HEK293 (cell line): Measurements from ENCODE around the gene MYH11.
"Not testable (repeated sequence)": the region's sequence is repeated elsewhere in the genome, so short reads cannot be mapped to it uniquely, and the experiment has no call there.

ENCODE experiments used
- CTCF ChIA-PET: fragments of 350-600 bp; formaldehyde crosslinking; extraction: SDS; loops from one replicate; lab custom pipeline; 2021; ENCODE audit warnings: antibody characterized with exemption; lab: Yijun Ruan, JAX
- POLR2A ChIA-PET: fragments of 300-600 bp; formaldehyde crosslinking; extraction: SDS; loops from one replicate; lab custom pipeline; 2020; ENCODE audit warnings: antibody characterized with exemption, inconsistent platforms; lab: Yijun Ruan, JAX
- H3K27ac ChIP-seq: fragments of 200-500 bp; sonication (Bioruptor generic); 2 replicates; pipeline ENCODE4 v1.5.1; 2014; ENCODE audit warnings: low read depth, low read length, control low read depth, inconsistent platforms; ENCODE audit errors: extremely low read depth
- H3K36me3 ChIP-seq, 2 experiments: fragments of 200-500 bp in 1 of 2; sonication (Bioruptor generic) in 1 of 2; 1 replicate in 1 of 2; 2 replicates in 1 of 2; pipeline ENCODE4 v1.5.1; 2014 to 2017; ENCODE audit warnings: inconsistent platforms in 2 of 2, low read length in 2 of 2; ENCODE audit not compliant: control insufficient read depth in 2 of 2, insufficient read depth in 1 of 2
- H3K4me1 ChIP-seq: fragments of 200-500 bp; sonication (Bioruptor generic); 2 replicates; pipeline ENCODE4 v1.5.1; 2014; ENCODE audit warnings: mild to moderate bottlenecking, low read length, inconsistent platforms; ENCODE audit not compliant: control insufficient read depth, insufficient read depth
- H3K4me3 ChIP-seq: 2 replicates; pipeline ENCODE4 v1.5.1; 2011; ENCODE audit warnings: low read depth, mild to moderate bottlenecking, control low read depth, low read length, moderate library complexity
- H3K9me3 ChIP-seq: fragments of 200-500 bp; sonication (Bioruptor generic); 2 replicates; pipeline ENCODE4 v1.5.1; 2014; ENCODE audit warnings: low read depth, low read length, inconsistent platforms; ENCODE audit not compliant: control insufficient read depth, insufficient read depth
- AEBP2 ChIP-seq: fragments of 450-650 bp; formaldehyde crosslinking; IDR thresholded peaks from 2 replicates; pipeline ENCODE4 v1.5.1; 2016; ENCODE audit warnings: missing biosample characterization, missing genetic modification characterization, borderline replicate concordance
- BCL11A ChIP-seq: fragments of 450-650 bp; formaldehyde crosslinking; IDR thresholded peaks from 2 replicates; pipeline ENCODE4 v1.5.1; 2016; ENCODE audit warnings: low read depth, missing biosample characterization, missing genetic modification characterization
- PRDM10 ChIP-seq: fragments of 450-650 bp; formaldehyde crosslinking; IDR thresholded peaks from 2 replicates; pipeline ENCODE4 v1.5.1; 2016; ENCODE audit warnings: missing biosample characterization, missing genetic modification characterization
- REST ChIP-seq: fragments of 450-650 bp; formaldehyde crosslinking; IDR thresholded peaks from 2 replicates; pipeline ENCODE4 v1.5.1; 2016; ENCODE audit warnings: missing biosample characterization, missing genetic modification characterization
- ZBTB21 ChIP-seq: fragments of 450-650 bp; formaldehyde crosslinking; IDR thresholded peaks from 2 replicates; pipeline ENCODE4 v1.5.1; 2017; ENCODE audit warnings: missing biosample characterization, missing genetic modification characterization
- ZBTB7A ChIP-seq: fragments of 450-650 bp; formaldehyde crosslinking; IDR thresholded peaks from 2 replicates; pipeline ENCODE4 v1.5.1; 2016; ENCODE audit warnings: low read depth, missing biosample characterization, missing genetic modification characterization
- ZNF121 ChIP-seq: fragments of 450-650 bp; formaldehyde crosslinking; IDR thresholded peaks from 2 replicates; pipeline ENCODE4 v1.5.1; 2016; ENCODE audit warnings: missing biosample characterization, missing genetic modification characterization
- ZNF24 ChIP-seq: fragments of 450-650 bp; formaldehyde crosslinking; IDR thresholded peaks from 2 replicates; pipeline ENCODE4 v1.5.1; 2016; ENCODE audit warnings: missing biosample characterization, missing genetic modification characterization
- ZNF266 ChIP-seq: fragments of 450-650 bp; formaldehyde crosslinking; IDR thresholded peaks from 2 replicates; pipeline ENCODE4 v1.5.1; 2016; ENCODE audit warnings: missing biosample characterization, missing genetic modification characterization, low read depth
- ZNF341 ChIP-seq: fragments of 450-650 bp; formaldehyde crosslinking; IDR thresholded peaks from 2 replicates; pipeline ENCODE4; 2016; ENCODE audit warnings: low read depth, missing biosample characterization, missing genetic modification characterization
- ZNF621 ChIP-seq: fragments of 450-650 bp; formaldehyde crosslinking; IDR thresholded peaks from 2 replicates; pipeline ENCODE4 v1.5.1; 2017; ENCODE audit warnings: missing biosample characterization, missing genetic modification characterization
- ZNF660 ChIP-seq: fragments of 450-650 bp; IDR thresholded peaks from 2 replicates; pipeline ENCODE4 v1.5.1; 2018; ENCODE audit warnings: missing biosample characterization, mild to moderate bottlenecking, missing genetic modification characterization
- ZNF701 ChIP-seq: fragments of 450-650 bp; formaldehyde crosslinking; IDR thresholded peaks from 2 replicates; pipeline ENCODE4 v1.5.1; 2016; ENCODE audit warnings: missing biosample characterization, missing genetic modification characterization
- ZNF747 ChIP-seq: fragments of 450-650 bp; formaldehyde crosslinking; IDR thresholded peaks from 2 replicates; pipeline ENCODE4 v1.5.1; 2016; ENCODE audit warnings: missing biosample characterization, missing genetic modification characterization
- ZNF791 ChIP-seq: fragments of 450-650 bp; formaldehyde crosslinking; IDR thresholded peaks from 2 replicates; pipeline ENCODE4 v1.5.1; 2016; ENCODE audit warnings: missing biosample characterization, missing genetic modification characterization
- ZSCAN16 ChIP-seq: fragments of 450-650 bp; formaldehyde crosslinking; IDR thresholded peaks from 2 replicates; pipeline ENCODE4 v1.5.1; 2016; ENCODE audit warnings: missing biosample characterization, missing genetic modification characterization
- ZSCAN5A ChIP-seq: fragments of 450-650 bp; formaldehyde crosslinking; IDR thresholded peaks from 2 replicates; pipeline ENCODE4 v1.5.1; 2016; ENCODE audit warnings: missing biosample characterization, missing genetic modification characterization
- ZXDB ChIP-seq: fragments of 450-650 bp; formaldehyde crosslinking; IDR thresholded peaks from 2 replicates; pipeline ENCODE4 v1.5.1; 2016; ENCODE audit warnings: missing biosample characterization, missing genetic modification characterization
- TF ChIP-seq, protein P1 (sequence below): fragments of 450-650 bp; formaldehyde crosslinking; IDR thresholded peaks from 2 replicates; pipeline ENCODE4 v1.5.1; 2016; ENCODE audit warnings: missing biosample characterization, missing genetic modification characterization
- TF ChIP-seq, protein P2 (sequence below): fragments of 450-650 bp; formaldehyde crosslinking; IDR thresholded peaks from 2 replicates; pipeline ENCODE4 v1.5.1; 2017; ENCODE audit warnings: missing biosample characterization, missing genetic modification characterization

Gene MYH11

GRCh38 chr16:15672514-15673167 is 184.2 kb downstream of the MYH11 start (continued):
- no peak for TF ChIP-seq ZBTB7A
- peak; percentile 54; the same call in 1 of the 2 replicates for TF ChIP-seq ZNF341 (tag by site-specific recombination)
- TF ChIP-seq ZNF24 (tag by site-specific recombination) = peak; percentile 68; the same call in 1 of the 2 replicates
- TF ChIP-seq ZNF791 (tag by site-specific recombination) = no peak
- TF ChIP-seq ZNF701 (tag by site-specific recombination) = no peak
- no peak for TF ChIP-seq REST (tag by site-specific recombination)
- peak; percentile 86 for TF ChIP-seq ZXDB (tag by site-specific recombination)
- TF ChIP-seq, protein P1, sequence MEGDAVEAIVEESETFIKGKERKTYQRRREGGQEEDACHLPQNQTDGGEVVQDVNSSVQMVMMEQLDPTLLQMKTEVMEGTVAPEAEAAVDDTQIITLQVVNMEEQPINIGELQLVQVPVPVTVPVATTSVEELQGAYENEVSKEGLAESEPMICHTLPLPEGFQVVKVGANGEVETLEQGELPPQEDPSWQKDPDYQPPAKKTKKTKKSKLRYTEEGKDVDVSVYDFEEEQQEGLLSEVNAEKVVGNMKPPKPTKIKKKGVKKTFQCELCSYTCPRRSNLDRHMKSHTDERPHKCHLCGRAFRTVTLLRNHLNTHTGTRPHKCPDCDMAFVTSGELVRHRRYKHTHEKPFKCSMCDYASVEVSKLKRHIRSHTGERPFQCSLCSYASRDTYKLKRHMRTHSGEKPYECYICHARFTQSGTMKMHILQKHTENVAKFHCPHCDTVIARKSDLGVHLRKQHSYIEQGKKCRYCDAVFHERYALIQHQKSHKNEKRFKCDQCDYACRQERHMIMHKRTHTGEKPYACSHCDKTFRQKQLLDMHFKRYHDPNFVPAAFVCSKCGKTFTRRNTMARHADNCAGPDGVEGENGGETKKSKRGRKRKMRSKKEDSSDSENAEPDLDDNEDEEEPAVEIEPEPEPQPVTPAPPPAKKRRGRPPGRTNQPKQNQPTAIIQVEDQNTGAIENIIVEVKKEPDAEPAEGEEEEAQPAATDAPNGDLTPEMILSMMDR (tag by site-specific recombination) = no peak
- TF ChIP-seq ZNF660 (tag by site-specific recombination) = peak; percentile 51; the same call in 1 of the 2 replicates
- TF ChIP-seq, protein P2, sequence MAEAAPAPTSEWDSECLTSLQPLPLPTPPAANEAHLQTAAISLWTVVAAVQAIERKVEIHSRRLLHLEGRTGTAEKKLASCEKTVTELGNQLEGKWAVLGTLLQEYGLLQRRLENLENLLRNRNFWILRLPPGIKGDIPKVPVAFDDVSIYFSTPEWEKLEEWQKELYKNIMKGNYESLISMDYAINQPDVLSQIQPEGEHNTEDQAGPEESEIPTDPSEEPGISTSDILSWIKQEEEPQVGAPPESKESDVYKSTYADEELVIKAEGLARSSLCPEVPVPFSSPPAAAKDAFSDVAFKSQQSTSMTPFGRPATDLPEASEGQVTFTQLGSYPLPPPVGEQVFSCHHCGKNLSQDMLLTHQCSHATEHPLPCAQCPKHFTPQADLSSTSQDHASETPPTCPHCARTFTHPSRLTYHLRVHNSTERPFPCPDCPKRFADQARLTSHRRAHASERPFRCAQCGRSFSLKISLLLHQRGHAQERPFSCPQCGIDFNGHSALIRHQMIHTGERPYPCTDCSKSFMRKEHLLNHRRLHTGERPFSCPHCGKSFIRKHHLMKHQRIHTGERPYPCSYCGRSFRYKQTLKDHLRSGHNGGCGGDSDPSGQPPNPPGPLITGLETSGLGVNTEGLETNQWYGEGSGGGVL (tag by site-specific recombination) = 0 out of 2 replicates have a peak, but pooled peaks have one; percentile 30
- TF ChIP-seq ZNF121 (tag by site-specific recombination) = no peak
- no peak for TF ChIP-seq ZNF747 (tag by site-specific recombination)
- TF ChIP-seq ZNF621 = no peak
- 0 out of 2 replicates have a peak, but pooled peaks have one; percentile 13 for TF ChIP-seq BCL11A (tag by site-specific recombination)
- no peak for TF ChIP-seq ZSCAN16 (tag by site-specific recombination)
- TF ChIP-seq ZBTB21 (tag by site-specific recombination) = peak; percentile 59; the same call in 1 of the 2 replicates
- TF ChIP-seq AEBP2 (tag by site-specific recombination) = no peak
- no peak for TF ChIP-seq ZNF266 (tag by site-specific recombination)
- no peak for TF ChIP-seq ZSCAN5A (tag by site-specific recombination)
- TF ChIP-seq PRDM10 = peak; percentile 72

DNA sequence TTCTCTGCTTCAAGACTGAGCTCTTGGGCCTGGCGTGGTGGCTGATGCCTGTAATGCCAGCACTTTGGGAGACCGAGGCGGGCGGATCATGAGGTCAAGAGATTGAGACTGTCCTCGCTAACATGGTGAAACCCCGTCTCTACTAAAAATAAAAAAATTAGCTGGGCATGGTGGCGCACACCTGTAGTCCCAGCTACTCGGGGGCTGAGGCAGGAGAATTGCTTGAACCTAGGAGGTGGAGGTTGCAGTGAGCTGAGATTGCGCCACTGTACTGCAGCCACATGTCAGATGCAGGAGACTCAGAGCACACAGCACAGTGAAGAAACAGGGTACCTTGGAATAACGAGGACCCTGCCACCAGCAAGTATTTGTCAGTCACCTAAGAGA is 184.7 kb downstream of the MYH11 start:
- POLR2A ChIA-PET = interaction anchor here (1.2 kb wide), 1 partner anchor 19 kb away, joined by 3 read pairs; no protein-coding TSS in a partner anchor
- not testable (repeated sequence) for H3K4me1 ChIP-seq, H3K9me3 ChIP-seq, H3K4me3 ChIP-seq
- CTCF ChIA-PET = interaction anchor here (0.8 to 1.7 kb wide), 4 partner anchors 11 to 245 kb away, joined by 3 to 5 read pairs (median 4); no protein-coding TSS in a partner anchor
- H3K27ac ChIP-seq = peak overlapping the region; percentile 68
- H3K36me3 ChIP-seq = peaks cover 15 to 52% of the 10 kb centered on the region in 2 experiments; a peak in 2 of 3 replicates
